ENCODE measurements around the gene SMYD3.
"Not testable (repeated sequence)": the region's sequence is repeated elsewhere in the genome, so short reads cannot be mapped to it uniquely, and the experiment has no call there.

DNA sequence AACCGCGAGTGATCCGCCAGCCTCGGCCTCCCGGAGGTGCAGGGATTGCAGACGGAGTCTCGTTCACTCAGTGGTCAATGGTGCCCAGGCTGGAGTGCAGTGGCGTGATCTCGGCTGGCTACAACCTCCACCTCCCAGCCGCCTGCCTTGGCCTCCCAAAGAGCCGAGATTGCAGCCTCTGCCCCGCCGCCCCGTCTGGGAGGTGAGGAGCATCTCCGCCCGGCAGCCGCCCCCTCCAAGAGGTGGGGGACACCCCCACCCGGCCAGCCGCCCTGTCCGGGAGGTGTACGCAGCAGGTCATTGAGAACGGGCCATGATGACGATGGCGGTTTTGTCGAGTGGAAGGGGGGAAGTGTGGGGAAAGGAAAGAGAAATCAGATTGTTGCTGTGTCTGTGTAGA is 732.1 kb downstream of the SMYD3 start:
- TF ChIP-seq, protein P1, sequence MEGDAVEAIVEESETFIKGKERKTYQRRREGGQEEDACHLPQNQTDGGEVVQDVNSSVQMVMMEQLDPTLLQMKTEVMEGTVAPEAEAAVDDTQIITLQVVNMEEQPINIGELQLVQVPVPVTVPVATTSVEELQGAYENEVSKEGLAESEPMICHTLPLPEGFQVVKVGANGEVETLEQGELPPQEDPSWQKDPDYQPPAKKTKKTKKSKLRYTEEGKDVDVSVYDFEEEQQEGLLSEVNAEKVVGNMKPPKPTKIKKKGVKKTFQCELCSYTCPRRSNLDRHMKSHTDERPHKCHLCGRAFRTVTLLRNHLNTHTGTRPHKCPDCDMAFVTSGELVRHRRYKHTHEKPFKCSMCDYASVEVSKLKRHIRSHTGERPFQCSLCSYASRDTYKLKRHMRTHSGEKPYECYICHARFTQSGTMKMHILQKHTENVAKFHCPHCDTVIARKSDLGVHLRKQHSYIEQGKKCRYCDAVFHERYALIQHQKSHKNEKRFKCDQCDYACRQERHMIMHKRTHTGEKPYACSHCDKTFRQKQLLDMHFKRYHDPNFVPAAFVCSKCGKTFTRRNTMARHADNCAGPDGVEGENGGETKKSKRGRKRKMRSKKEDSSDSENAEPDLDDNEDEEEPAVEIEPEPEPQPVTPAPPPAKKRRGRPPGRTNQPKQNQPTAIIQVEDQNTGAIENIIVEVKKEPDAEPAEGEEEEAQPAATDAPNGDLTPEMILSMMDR (IDR thresholded peaks at IDR 0.05), result not testable (repeated sequence)
- not testable (repeated sequence) for TF ChIP-seq POLR2AphosphoS5 (IDR thresholded peaks at IDR 0.05; ENCODE audit: low read depth, low read length); TCF7L2 (IDR thresholded peaks at IDR 0.05; ENCODE audit: low read depth, low read length); SIN3A (IDR thresholded peaks at IDR 0.05; ENCODE audit: borderline replicate concordance, insufficient read depth, low read depth, low read length)

Data from Panc1 (cell line).